GM18499 (cell line): ENCODE measurements around the gene B3GAT2.
"Not testable (repeated sequence)": the region's sequence is repeated elsewhere in the genome, so short reads cannot be mapped to it uniquely, and the experiment has no call there.

Experiments used
- ATAC-seq: cut with Tn5 transposase; IDR thresholded peaks from one replicate; pipeline ENCODE4 v1.9.1; 2021; ENCODE audit warnings: moderate number of reproducible peaks; ENCODE audit not compliant: insufficient read depth, unreplicated experiment

The B3GAT2 gene

GRCh38 chr6:70956451-70957283 is at the start of gene B3GAT2:
B3GAT2 (minus strand) TSS chr6:70957060; CDS start chr6:70956429, 631 bp downstream.
- no peak for ATAC-seq

- ATAC-seq = no peak
Observed at GRCh38 chr6:70998148-70998547, 41.3 kb upstream of the B3GAT2 start.

- ATAC-seq = no peak
Observed at GRCh38 chr6:70997379-70997778, 40.5 kb upstream of the B3GAT2 start.

GRCh38 chr6:70996106-70996505 is 39.2 kb upstream of the B3GAT2 start:
- ATAC-seq = no peak

- ATAC-seq = no peak
Observed at GRCh38 chr6:70995411-70995810, 38.6 kb upstream of the B3GAT2 start.

GRCh38 chr6:70991253-70991652 is 34.4 kb upstream of the B3GAT2 start:
- ATAC-seq = no peak

GRCh38 chr6:70985156-70985555 is 28.3 kb upstream of the B3GAT2 start:
- no peak for ATAC-seq

- no peak for ATAC-seq
Observed at GRCh38 chr6:70982747-70983146, 25.9 kb upstream of the B3GAT2 start.

- ATAC-seq = no peak
Observed at GRCh38 chr6:70980727-70981126, 23.9 kb upstream of the B3GAT2 start.

GRCh38 chr6:70973604-70974003 is 16.7 kb upstream of the B3GAT2 start:
- no peak for ATAC-seq

GRCh38 chr6:70967049-70967448 is 10.2 kb upstream of the B3GAT2 start:
- no peak for ATAC-seq

GRCh38 chr6:70957284-70957617 is 391 bp upstream of the B3GAT2 start:
- ATAC-seq = no peak

GRCh38 chr6:70956191-70956450 is 739 bp downstream of the B3GAT2 start:
- peak; percentile 23 for ATAC-seq

- peak; percentile 83 for ATAC-seq
Observed at GRCh38 chr6:70955441-70956190, 1.2 kb downstream of the B3GAT2 start.

GRCh38 chr6:70954750-70955149 is 2.1 kb downstream of the B3GAT2 start:
- ATAC-seq = no peak

- no peak for ATAC-seq
Observed at GRCh38 chr6:70954176-70954575, 2.7 kb downstream of the B3GAT2 start.

- ATAC-seq = no peak
Observed at GRCh38 chr6:70952608-70953165, 4.2 kb downstream of the B3GAT2 start.

- not testable (repeated sequence) for ATAC-seq
Observed at GRCh38 chr6:70944321-70944720, 12.5 kb downstream of the B3GAT2 start.

GRCh38 chr6:70933853-70934252 is 23.0 kb downstream of the B3GAT2 start:
- ATAC-seq = no peak

- no peak for ATAC-seq
Observed at GRCh38 chr6:70905742-70906141, 51.1 kb downstream of the B3GAT2 start.

GRCh38 chr6:70903665-70904452 is 53.0 kb downstream of the B3GAT2 start:
- ATAC-seq = no peak
